Body of pancreas (tissue), 4 donors: Measurements from ENCODE around the gene CD274. TPM values are rescaled to one million over a fixed set of nuclear protein-coding genes. Genes with fewer than 3 reads are reported as not detected.

Source experiments
- ATAC-seq: fragments of 150-250 bp; one replicate; pipeline ENCODE4 v1.9.1; 2016
- DNase-seq, 4 donors: peaks; one replicate each; pipeline ENCODE4 v3.0.0-alpha.2; 2019
- H3K27ac ChIP-seq, 4 donors: fragments of 200-600 bp; sonication (generic); 1 replicate in 3 of 4; 2 replicates in 1 of 4; pipeline versions ENCODE4 v1.5.1 to v1.6.1; 2016 to 2019; ENCODE audit warnings: mild to moderate bottlenecking in 1 of 4, mixed read lengths in 1 of 4, moderate library complexity in 1 of 4
- H3K27me3 ChIP-seq, 2 donors: fragments of 200-600 bp; sonication (generic); one replicate each; pipeline ENCODE4 v1.6.0; 2016; ENCODE audit warnings: mild to moderate bottlenecking in 1 of 2
- H3K36me3 ChIP-seq, 2 donors: fragments of 200-600 bp; sonication (generic); replicated peaks in 1 of 2; 2 replicates each; pipeline ENCODE4 v1.5.1; 2016; ENCODE audit warnings: low read depth in 2 of 2; ENCODE audit not compliant: insufficient read depth in 1 of 2
- H3K4me1 ChIP-seq: fragments of 200-600 bp; sonication (generic); one replicate; pipeline ENCODE4 v1.6.0; 2016
- H3K4me3 ChIP-seq, 2 donors: fragments of 200-600 bp; sonication (generic); 1 replicate in 1 of 2; 2 replicates in 1 of 2; pipeline ENCODE4 v1.5.1; 2016 to 2019
- H3K9me3 ChIP-seq, 3 donors: fragments of 200-600 bp; sonication (generic); 1 replicate in 2 of 3; 2 replicates in 1 of 3; pipeline ENCODE4 v1.5.1; 2016
- CTCF ChIP-seq, 7 experiments: fragments of 450-650 bp in 4 of 7; fragments of 200-600 bp in 3 of 7; sonication (generic) in 3 of 7; IDR thresholded peaks; one replicate each; pipeline ENCODE4 v1.5.1; 2016 to 2019; ENCODE audit warnings: antibody characterized with exemption in 7 of 7
- POLR2A ChIP-seq, 3 donors: fragments of 450-650 bp; IDR thresholded peaks; one replicate each; pipeline ENCODE4 v1.6.1; 2016; ENCODE audit warnings: antibody characterized with exemption in 3 of 3, mild to moderate bottlenecking in 2 of 3
- WGBS, 2 donors: methylation state at CpG; one replicate each; pipeline ENCODE4 v1.1.5; 2017; 5-methylcytosine and 5-hydroxymethylcytosine counted together
- intact Hi-C: fragments of 100-400 bp; cut with DNase I; formaldehyde crosslinking; loops from one replicate; pipeline ENCODE4 v1.15.1; 2023
- total RNA-seq, 2 donors: library from RNA; depleted of rRNA; stranded (reverse); fragments of >200 nt; gene quantifications; one replicate each; pipeline ENCODE4 v1.1.0, GENCODE V29; 2016

Gene CD274
- total RNA-seq, 2 donors from 2014 or later = 1.6 to 3.6 TPM

DNA sequence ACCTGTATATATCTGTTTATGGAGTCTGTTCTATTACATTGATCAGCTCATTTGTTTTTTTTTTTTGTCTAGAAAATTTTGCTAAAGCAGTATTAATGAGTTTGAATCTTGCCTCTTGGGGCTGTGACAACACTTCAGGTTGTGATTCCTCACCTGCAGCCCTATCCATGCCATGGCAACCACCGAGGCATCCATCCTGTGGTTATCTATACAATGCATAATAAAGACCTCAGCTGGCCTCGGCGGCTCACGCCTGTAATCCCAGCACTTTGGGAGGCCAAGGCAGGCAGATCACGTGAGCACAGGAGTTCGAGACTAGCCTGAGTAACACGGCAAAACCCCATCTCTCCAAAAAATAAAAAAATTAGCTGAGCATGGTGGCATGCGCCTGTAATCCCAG is 31.9 kb downstream of the CD274 start:
- intact Hi-C loops = no loop called here
- Histone ChIP-seq H3K36me3 (no peaks in the 10 kb centered on the region), H3K27ac (no peak overlapping the region), H3K4me1 (no peaks in the 10 kb centered on the region), H3K4me3 (no peak overlapping the region), H3K27me3 (no peaks in the 10 kb centered on the region), H3K9me3 (no peaks in the 10 kb centered on the region)
- TF ChIP-seq CTCF (IDR thresholded peaks at IDR 0.05) (no peak), POLR2A (IDR thresholded peaks at IDR 0.05) (no peak)
- DNase-seq (no peak), ATAC-seq (no peak)
- 60 to 86% methylated on average over 8 of the region's 8 CpGs for WGBS, 2 donors

DNA sequence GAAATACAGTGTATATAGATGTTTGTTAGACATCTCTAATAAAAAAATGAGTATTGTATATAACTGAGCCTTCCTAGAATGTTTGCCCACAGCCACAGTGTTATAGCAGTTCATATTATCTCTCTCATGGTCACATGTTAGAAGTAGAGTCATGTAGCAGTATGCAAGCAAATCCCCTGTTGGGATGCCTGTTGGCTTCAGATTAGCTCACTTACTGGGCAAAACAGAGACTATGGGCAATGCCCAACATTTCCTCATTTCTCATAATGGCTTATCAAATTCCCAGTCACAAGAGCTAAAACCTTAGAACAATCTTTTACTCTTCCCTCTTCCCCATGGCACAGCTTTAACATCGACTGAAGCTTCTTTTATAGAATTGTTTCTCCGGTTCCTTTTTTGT is 33.0 kb downstream of the CD274 start:
- DNase-seq = no peak
- no peaks in the 10 kb centered on the region for H3K27me3 ChIP-seq
- no peaks in the 10 kb centered on the region for H3K4me1 ChIP-seq
- WGBS, 2 donors = 83 to 88% methylated on average over 2 of the region's 2 CpGs
- no peak for TF ChIP-seq POLR2A (IDR thresholded peaks at IDR 0.05)
- TF ChIP-seq CTCF (IDR thresholded peaks at IDR 0.05) = no peak
- H3K36me3 ChIP-seq = no peaks in the 10 kb centered on the region
- intact Hi-C loops = no loop called here
- no peak overlapping the region for H3K27ac ChIP-seq
- no peaks in the 10 kb centered on the region for H3K9me3 ChIP-seq
- H3K4me3 ChIP-seq = no peak overlapping the region
- ATAC-seq = no peak

DNA sequence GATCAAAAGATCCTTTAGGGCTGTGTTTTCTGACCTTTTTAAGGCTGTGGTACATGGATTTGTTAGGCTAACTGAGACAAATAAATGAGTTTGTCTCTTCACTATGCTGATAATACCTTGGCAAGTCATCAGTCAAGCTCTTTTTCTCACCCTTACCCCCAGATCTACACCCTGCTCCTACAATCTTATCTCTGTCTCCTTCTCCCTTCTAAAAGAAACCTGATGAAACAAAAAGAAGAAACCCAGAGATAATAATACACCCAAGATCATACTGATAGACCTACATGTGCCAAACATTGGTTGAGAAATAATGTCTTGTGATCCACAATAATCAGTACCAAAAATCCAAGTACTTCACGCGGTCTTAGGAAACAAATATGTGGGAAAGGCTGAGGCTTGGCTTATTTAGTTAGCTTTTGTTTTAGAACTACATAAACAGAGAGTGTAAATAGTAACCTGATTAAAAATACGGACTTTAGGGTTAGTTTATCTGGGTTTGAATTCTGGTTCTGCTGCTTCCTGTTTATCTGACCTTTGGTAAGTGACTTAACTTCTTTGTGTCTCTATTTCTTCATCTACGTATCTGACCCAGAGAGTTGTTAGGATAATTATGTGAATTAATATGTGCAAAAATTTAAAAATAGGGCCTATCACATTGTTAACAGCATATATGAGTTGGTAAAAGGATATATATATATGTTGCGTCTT is 35.2 kb downstream of the CD274 start:
- no peaks in the 10 kb centered on the region for H3K27me3 ChIP-seq
- no peak for TF ChIP-seq CTCF (IDR thresholded peaks at IDR 0.05)
- no peak for TF ChIP-seq POLR2A (IDR thresholded peaks at IDR 0.05)
- DNase-seq (no peak), ATAC-seq (no peak)
- no peaks in the 10 kb centered on the region for H3K36me3 ChIP-seq
- H3K9me3 ChIP-seq = no peaks in the 10 kb centered on the region
- WGBS, 2 donors = 63 to 72% methylated on average over 5 of the region's 5 CpGs
- no peak overlapping the region for H3K27ac ChIP-seq
- intact Hi-C loops = no loop called here
- H3K4me1 ChIP-seq = no peaks in the 10 kb centered on the region
- H3K4me3 ChIP-seq = no peak overlapping the region

- H3K4me3 ChIP-seq = no peak overlapping the region
- intact Hi-C loops = no loop called here
- DNase-seq (no peak), ATAC-seq (no peak)
- H3K27ac ChIP-seq = no peak overlapping the region
- no peaks in the 10 kb centered on the region for H3K36me3 ChIP-seq
- TF ChIP-seq POLR2A (IDR thresholded peaks at IDR 0.05) (no peak), CTCF (IDR thresholded peaks at IDR 0.05) (no peak)
- 84 to 88% methylated on average over 5 of the region's 5 CpGs for WGBS, 2 donors
- H3K9me3 ChIP-seq = no peaks in the 10 kb centered on the region
- H3K27me3 ChIP-seq = no peaks in the 10 kb centered on the region
- H3K4me1 ChIP-seq = no peaks in the 10 kb centered on the region
These were observed 36.6 kb downstream of the CD274 start for GRCh38 chr9:5486988-5487387.
